Activated CD4-positive, alpha-beta T cell treated with anti-CD3 and anti-CD28 coated beads for 24 hours (primary cell): ENCODE results near the gene FNDC3B.

Source experiments
- DNase-seq, 2 donors: peaks; one replicate each; pipeline ENCODE4 v3.0.0-alpha.2; 2020; ENCODE audit warnings: low read depth in 2 of 2

The FNDC3B gene

DNA sequence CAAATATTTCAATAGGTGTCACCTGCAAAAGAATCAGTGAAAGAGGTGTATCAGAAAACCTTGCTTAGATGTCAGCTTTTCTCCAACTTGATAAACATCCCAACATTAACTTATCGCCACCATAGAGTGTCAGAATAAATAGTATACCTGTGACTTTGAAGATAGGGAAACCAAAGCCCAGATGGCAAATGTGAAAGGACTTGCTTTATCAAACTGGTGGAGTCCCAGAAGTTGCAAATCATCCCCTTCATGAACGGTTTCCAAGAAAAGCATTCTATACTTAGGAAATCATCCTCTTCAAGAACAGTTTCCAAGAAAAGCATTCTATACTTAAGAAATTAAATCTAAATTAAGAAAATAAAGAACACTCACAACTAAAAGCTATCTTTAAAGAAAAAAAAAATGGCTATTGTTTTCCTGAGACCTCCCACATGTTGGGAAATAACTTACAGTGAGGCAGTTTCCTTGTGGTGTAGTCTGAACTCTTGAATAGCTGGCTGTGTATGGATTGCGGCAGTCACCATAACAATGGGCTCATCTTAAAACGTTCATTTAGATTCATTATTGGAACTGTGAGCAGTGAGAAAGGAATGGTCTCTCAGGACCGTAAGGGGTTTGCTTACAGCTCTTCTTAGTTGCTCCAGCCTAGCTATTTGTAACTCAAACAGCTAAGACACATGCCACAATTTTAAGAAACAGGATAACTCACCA is 352.4 kb downstream of the FNDC3B start:
- no peak for DNase-seq

DNA sequence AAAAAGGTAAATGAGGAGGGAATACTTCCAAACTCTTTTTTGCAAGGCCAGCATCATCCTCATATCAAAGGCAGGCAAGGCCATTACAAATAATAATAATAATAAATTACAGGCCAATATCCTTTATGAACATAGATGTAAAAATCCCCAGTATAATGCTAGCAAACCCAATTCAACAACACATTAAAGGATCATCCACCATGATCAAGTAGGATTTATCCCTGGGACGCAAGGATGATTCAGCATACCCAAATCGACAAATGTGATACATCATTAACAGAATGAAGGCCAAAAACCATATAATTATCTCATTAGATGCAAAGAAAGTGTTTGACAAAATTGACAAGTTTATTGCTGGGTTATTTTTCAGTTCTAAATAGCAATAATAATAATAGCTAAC is 355.3 kb downstream of the FNDC3B start:
- no peak for DNase-seq

DNA sequence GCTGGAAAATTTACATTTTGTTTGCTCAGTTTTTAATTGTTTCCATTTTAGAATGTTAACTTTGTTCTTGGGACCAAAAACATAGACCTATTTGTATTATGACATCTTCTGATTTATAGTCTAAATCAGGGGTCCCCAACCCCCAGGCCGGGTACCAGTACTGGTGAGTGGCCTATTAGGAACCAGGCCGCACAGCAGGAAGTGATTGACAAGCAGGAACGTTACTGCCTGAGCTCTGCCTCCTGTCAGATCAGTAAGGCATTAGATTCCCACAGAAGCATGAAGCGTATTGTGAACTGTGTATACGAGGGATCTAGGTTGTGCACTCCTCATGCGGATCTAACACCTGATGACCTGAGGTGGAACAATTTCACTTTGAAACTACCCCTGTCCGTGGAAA is 357.0 kb downstream of the FNDC3B start:
- DNase-seq: no peak

DNA sequence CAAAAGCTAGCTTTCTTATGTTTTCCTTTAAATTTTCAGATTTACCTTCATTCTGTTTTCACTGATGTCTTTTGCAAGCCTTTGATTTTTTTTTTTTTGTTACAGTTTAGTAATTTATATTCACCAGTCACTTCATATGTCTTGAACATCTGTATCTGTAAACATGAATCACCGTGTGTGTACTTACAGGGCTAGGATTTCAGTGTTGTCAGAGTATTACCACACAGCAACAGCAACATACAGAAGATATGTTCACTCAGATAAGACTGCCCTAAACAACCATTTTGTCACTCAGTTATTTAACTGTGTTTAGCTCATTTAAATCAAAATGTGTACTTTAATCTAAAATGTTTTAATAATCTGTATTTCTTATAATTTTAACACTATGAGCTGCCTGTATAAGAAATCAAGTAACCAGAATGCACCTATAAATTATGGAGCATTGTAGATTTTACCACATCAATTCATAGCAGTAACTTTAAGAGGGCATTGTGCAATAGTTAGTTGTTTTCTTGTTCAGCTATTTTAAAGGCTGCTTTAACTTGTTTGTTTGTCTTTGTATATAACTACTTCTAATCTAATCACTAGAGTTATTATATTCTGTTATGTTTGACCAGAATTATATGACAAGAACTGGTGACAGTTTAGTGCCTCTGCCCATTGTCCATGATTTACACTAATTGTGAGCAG is 358.5 kb downstream of the FNDC3B start:
- DNase-seq: no peak

DNA sequence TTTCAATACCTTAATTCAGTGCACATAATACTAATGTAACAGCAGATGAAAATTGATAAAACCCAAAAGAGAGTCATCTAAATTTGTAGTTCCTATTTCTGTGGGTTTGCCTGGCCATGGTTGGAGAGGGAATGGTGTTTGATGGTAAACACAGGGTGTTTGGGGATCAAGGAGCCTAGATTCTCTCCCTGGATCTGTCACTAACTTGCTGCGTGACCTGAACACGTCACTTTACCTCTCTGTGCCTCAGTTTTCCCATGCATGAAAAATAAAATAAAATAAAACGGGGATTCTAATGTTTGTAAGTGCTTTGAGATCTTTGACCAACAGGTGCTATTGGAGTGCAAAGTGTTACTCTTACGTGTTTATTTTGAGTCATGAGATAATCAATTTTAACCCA is 359.1 kb downstream of the FNDC3B start:
- no peak for DNase-seq

DNA sequence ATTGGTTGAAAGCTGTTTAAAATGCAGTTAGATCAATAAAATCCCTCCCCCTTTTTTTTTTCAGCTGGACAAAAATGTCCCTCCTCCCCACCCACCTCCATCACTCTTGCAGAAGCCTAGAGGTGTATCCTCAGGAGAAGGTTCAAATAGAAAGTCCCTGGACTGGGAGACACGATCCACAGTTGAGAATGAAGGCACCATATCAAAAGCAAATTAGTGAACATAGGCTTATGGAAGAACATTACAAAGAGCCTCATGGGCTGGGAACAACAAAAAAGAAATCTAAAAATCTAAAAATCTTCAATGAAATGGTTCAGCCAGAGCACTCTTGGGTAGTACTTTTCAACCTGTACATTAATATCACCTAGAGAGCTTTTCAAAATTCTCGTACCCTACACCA is 362.7 kb downstream of the FNDC3B start:
- no peak for DNase-seq

DNA sequence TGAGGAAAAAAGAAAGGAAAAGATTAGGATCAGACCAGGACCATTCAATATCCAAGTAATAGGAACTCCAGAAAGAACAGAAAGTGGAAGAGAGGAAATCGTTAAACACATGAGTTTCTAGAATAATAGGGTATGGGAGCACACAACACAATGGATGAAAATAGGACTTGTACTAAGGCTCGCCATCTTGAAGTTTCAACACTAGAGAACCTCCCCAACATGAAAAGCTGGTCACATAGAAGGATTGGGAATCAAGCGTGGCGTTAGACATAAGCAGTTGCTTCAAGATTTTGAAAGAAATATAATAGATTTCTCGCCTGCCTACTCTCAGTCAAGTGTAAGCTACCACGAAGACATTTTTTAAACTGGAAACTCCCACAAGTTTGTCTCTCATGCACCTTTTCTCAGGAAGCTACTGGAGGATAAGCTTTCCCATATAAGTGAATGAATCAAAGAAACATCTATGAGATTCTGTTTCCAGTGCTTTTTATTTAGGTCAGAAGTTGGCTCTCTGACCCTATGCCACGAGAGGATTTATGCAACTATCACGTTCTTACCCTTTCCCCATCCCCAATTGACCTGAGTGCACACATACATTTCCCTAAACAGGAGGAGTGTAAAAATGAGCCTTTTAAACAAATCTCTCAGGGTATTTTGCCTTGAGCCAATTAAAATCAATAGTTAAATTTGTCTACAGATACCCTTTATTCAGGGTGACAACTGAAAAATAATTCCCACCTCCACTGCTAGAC is 363.7 kb downstream of the FNDC3B start:
- DNase-seq: no peak

DNA sequence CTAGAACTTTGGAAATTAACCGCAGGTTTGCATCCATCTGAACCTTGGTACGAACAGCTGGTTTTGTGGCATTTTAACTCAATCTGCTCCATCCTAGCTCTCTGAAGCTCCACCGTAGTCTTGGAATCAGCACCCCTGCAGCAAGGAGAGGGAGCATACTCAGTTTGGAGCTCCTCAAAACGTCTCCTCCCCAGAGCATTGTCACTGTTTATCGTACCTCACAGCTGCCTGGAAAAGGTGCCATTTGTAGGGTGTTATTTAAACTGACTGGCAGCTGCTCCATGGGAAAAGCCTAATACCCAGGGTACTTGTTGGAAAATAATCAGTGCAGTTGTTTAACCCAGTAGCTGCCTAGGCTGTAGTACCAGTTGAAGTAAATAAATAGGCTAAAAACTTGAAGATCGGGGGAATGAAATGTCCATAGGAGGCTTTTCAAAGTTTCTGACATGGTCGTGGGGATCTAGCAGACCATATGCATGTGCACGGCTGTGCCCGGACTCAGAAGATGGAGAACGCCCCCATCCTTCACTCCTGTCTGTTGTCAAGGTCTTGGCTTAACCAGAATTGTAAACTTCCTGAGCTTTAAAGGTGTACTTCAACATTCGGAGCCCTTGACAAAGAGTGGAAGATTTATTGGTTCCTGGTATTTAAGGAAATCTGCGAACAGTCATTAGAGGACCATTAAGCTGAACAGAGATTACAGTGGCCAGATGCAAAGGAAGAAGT is 365.0 kb downstream of the FNDC3B start:
- DNase-seq: no peak

DNA sequence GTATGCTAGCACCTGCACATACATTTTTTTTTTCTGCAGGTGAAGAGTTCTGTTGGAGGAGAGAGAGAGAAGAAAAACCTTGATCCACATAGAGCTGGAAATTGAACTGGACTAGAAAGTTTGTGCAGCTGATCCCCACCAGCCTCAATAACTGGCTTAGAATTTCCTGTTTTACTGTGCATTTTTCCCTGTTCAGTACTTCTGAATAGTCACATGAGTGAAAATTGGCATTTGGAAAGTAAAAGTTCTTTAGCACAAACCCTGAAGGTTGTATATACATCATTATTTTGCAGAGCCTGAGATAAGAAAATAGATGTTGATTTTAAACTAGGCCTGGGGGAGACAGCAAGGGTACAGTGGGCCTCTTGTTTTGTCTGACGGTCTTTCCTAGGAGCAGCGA is 366.5 kb downstream of the FNDC3B start:
- DNase-seq: no peak

DNA sequence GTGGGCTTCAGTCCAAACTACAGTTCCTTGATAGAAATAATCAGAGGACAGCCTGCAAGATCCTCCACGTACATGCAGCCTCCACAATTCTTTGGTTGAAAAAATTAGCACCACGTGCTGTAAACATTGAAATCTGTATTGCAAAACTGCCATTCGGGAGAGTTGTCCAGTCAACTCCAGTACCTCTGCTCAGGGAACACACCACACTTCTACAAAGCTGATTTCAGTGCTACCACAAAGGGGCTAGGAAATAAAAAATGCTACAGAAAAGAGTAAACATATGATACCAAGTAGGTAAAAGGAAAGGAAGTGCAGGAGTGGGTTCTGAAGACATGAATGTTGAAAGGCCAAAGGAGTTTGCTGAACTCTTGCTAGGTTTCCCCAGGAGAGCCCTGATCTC is 368.5 kb downstream of the FNDC3B start:
- DNase-seq: no peak

DNA sequence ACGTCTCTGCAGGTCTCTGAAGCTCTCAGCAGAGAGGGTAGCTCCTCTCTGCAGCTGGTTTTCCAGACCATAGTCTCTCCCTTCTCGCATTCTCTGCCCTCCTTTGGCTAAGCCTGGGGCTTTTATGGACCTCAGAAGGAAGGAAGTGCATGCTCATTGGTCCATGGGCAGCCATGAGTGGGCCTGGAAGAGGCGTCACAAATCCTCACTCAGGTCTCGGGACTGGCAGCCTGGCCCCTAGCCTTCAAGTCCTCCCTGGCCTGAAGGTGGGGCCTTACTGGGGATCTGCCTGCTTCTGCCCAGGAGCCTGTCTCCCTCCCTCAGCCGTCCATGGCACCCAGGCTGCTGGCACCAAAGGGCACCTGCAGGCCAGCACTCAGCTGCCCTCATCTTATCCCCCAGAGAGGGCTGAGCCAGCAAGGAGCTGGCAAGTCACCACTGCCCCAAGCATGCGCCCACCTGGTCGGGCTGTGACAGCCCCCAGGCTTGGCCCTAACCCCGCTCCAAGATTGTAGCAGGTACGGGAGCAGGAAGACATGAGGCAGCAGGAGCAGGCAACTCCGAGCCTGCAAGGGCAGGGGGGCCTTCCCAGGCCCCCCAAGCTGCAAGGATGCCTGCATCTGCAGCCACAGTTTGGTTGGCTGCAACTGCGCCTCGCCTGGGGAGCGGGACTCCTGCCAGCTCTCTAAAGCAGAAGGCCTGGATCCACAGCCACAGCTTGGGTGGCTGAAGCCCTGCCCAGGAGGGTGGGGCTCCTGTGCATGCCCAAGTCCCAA is 371.5 kb downstream of the FNDC3B start:
- DNase-seq: no peak

DNA sequence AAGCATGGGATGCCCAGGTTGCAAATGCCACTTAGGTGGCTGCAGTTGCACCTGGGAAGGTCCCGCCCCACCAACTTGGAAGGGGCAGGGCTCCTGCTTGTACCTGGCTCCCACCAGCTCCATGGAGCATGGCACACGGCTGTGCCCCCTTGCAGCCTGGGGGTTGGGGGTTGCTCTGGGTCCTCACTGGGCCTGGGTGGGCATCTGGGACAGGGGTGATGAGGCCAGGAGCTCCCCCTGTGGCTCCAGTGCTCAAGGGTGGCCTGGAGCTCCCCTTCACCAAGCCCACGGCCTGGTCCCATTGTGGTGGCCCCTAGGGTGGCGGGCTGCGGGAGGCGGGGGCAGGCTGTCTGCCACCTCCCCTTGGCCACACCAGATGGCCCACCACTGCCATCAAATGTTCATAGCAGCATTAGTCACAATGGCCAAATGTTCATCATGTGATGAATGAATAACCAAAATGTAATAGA is 372.1 kb downstream of the FNDC3B start:
- no peak for DNase-seq

DNA sequence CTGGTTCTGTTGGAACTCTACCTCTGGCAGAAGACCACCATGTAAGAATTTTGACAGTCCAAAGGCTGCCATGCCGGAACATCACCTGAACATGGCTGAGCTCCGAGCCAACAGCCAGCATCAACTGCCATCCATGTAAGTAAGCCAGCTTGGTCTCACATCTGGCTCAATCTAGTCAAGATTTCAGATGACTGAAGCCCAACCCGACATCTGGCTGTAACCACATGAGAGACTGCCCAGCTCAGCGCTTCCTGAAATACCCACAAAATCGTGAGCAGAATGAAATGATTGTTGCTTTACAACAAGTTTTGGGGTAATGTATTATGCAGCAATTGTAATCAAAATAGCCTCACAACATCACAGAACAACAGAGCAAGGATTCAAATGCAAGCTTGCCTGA is 375.9 kb downstream of the FNDC3B start:
- DNase-seq: no peak

DNA sequence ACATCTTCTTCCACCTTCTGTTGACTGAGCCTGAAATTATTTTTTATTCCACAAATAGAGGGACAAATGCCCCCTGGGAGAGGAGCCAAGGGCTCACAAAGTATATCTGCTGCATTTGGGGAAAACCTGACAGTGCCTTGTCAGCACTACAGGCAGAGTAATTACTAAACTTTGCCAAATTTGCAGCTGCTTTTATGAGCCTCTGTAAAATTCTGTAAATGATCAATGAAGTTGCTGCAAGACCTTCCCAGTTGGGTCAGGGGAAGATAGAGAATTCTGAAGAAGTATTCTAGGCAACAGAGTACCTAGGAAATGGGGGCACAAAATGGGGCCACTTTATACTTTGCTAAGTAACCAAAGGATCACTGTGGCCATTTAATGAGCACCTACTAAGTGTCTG is 398.3 kb downstream of the FNDC3B start:
- DNase-seq: no peak

DNA sequence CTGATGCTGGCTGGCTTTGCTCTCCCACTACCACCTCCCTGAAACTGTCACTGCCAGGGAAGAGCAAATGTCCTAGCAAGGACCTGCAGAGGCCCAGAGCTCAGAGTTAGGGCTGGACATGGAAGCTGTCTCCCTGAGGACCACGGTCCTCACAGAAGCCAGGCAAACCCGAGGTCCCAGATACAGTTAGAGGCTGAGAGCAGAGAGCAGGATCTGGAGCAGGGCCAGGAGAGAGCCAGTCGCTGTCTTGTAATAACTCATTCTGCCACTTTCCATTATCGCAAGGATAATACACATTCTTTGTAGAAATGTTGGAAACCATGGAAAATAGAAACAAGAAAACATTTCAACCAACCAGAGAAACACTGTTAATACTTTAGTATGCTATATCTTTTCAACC is 398.8 kb downstream of the FNDC3B start:
- DNase-seq: no peak

DNA sequence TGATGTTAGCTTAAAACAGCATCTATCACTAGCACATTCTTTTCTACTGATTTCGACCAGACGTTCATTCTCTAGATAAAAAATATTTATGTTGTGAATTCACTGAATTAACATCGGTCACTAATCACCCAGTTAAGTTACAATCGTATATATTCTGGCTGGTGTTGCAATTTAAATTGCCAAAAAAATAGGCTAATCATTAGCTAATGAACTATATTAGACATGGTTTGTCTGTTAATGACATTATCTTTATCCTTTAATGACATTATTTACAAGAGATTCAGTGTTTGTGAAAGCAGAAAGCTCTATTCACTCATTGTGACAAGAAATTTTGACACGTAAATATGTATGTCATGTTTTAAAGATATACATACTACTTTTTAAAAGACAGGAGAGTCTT is 402.2 kb downstream of the FNDC3B start:
- DNase-seq: no peak

DNA sequence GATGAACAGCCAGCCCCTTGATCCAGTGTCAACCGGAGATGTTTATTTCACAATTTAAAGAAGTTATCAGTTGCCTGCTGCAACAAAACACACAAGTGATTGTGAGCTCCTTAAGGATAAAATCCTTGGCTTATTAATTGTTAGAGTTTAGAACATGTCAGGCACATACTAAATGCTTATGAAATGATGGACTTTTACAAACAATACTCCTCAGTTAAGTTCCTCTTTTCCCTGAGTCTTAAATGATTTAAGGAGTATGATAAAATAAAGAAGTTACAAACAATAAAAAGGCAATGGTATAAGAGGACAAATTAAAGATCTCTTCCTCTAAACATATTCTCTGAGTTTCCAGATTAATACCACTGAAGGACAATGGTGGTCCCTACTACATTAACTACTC is 403.2 kb downstream of the FNDC3B start:
- DNase-seq: no peak

DNA sequence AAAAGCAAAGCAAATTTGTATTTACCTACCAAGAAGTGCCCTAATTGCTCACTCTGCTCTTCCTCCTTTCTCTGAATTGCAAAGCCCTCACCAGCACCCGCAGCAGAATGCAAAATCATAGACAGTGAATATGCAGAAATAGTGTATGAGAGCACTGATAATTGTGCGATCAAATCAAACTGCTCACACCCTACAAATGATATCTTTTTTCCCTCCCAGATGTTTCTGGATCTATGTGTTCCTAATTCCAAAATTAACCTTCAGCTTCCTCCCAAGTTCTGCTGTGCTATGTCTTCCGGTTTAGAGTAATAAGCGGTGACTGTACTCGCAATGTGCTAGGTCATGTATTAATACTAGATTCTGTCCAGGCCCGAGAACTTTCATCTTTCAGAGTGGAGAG is 405.4 kb downstream of the FNDC3B start:
- DNase-seq: no peak

DNA sequence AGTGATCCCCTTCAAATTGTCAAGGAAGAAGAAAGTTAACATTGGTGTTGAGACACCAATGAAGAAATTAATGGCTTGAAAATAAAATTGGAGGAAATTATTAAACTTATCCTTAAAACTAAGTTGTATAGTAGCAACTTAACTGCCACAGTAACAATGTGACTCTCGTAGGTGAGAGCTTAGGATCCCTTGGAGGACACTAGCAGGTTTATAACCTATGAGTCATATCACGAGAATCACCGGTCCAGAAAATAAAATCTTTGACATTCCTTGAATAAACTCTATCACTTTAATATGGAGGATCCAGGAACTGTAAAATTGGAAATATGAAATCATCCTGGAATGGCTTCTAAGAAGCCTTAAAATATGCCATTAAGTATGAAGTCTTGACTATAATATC is 406.8 kb downstream of the FNDC3B start:
- DNase-seq: no peak

DNA sequence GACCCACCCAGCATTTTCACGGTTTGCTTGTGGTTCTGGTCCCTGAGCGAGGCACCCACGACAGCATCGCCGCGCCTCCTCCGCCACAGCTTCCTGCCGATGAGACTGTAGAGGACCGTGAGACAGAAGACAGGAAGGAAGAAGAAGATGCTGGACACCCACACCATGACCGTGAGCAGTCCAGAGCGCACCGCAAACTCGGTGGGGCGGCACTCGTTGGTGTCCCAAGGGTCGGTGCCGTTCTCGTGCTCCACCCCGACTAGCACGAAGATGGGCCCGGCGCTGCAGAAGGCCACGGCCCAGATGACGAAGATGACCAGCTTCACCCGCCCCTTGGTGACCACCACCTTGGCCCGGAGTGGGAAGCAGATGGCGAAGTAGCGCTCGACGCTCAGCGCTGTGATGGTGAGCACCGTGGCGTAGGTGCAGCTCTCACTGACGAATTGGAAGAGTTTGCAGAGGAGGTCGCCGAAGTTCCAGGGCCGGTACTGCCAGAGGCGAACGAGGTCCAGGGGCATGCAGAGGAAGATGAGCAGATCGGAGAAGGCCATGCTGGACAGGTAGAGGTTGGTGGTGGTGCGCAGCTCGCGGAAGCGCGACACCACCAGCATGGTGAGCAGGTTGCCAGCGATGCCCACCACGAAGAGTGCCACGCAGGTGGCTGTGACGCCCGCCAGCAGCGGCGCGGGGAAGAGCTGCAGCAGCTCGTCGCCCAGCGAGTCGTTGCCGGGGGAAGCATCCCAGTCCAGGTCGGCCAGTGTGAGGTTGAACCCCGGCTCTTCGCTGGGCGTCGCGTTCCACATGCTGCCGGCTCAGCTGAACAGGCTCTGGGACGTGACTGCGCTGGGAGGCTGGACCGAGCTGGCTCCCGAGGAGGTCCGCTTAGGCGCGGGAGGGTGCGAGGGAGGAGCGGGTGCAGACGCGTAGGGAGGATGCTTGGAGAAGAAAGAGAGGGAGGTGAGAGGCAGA is 408.5 kb downstream of the FNDC3B start, which contains the start of gene GHSR:
GHSR (minus strand) TSS at position 846 of the 969 bp plus-strand sequence; CDS start at position 803, 43 bp downstream.
- no peak for DNase-seq
